Smooth muscle cell of the pulmonary artery (primary cell): Measurements from ENCODE around the gene CYGB. TPM values are rescaled to one million over a fixed set of nuclear protein-coding genes. Genes with fewer than 3 reads are reported as not detected.

Experiments
- total RNA-seq: library from RNA; depleted of rRNA; stranded (reverse); fragments of >200 nt; gene quantifications from 2 replicates; pipeline ENCODE4 v1.2.3, GENCODE V29; 2014

The CYGB gene
- 24.4 and 51.4 TPM in 2 replicates for total RNA-seq

GRCh38 chr17:76537578-76538280 is at the start of gene CYGB:
Gene CYGB (minus strand): TSS chr17:76537709. CDS start chr17:76537542, 167 bp downstream.

GRCh38 chr17:76585649-76586593 is 48.4 kb upstream of the CYGB start, which contains the start of gene ST6GALNAC2:
Gene ST6GALNAC2 (minus strand): TSS chr17:76585860. CDS start chr17:76585808, 52 bp downstream.

GRCh38 chr17:76539631-76540271 is 2.2 kb upstream of the CYGB start, which contains the start of gene PRCD:
Gene PRCD (plus strand): TSS chr17:76540044. CDS start chr17:76540142, 98 bp downstream.

GRCh38 chr17:76501018-76501826 is 36.3 kb downstream of the CYGB start, which contains the start of gene RHBDF2:
Gene RHBDF2 (minus strand): TSS chr17:76501423. CDS start chr17:76481524, 19,899 bp downstream.

Other genes with a start within 250 kb of the CYGB start
- gene QRICH2, start 229.4 kb downstream of the CYGB start, total RNA-seq = 5.0 and 5.5 TPM in 2 replicates
- gene PRPSAP1, start 183.8 kb downstream of the CYGB start, total RNA-seq = 48.9 TPM in 2 replicates
- gene SPHK1, start 153.1 kb downstream of the CYGB start, total RNA-seq = 43.8 and 115 TPM in 2 replicates
- gene UBE2O, start 84.6 kb downstream of the CYGB start, total RNA-seq = 28.6 and 40.1 TPM in 2 replicates
- gene AANAT, start 70.1 kb downstream of the CYGB start, total RNA-seq = not detected in 2 replicates
- 9.2 and 26.8 TPM in 2 replicates for gene RHBDF2, start 36.3 kb downstream of the CYGB start, total RNA-seq
- gene PRCD, start 2.3 kb upstream of the CYGB start, total RNA-seq = 4.5 and 5.3 TPM in 2 replicates
- gene ST6GALNAC2, start 48.2 kb upstream of the CYGB start, total RNA-seq = 0.33 and 0.76 TPM in 2 replicates
- gene ST6GALNAC1, start 106.0 kb upstream of the CYGB start, total RNA-seq = 0.43 TPM in 1 of 2 replicates, not detected in the other
- gene MXRA7, start 173.3 kb upstream of the CYGB start, total RNA-seq = 373 and 449 TPM in 2 replicates
- gene JMJD6, start 188.9 kb upstream of the CYGB start, total RNA-seq = 22.4 and 23.0 TPM in 2 replicates
- gene METTL23, start 189.1 kb upstream of the CYGB start, total RNA-seq = 25.8 and 27.1 TPM in 2 replicates
- gene SRSF2, start 199.6 kb upstream of the CYGB start, total RNA-seq = 127 and 184 TPM in 2 replicates
- gene MFSD11, start 200.4 kb upstream of the CYGB start, total RNA-seq = 29.7 and 30.4 TPM in 2 replicates